ENCODE results near the gene ABCG4. TPM values are rescaled to one million over a fixed set of nuclear protein-coding genes. Genes with fewer than 3 reads are reported as not detected.
A peak's percentile ranks its signal among the peaks of the same experiment; 100 is the strongest.

Gene ABCG4
- total and polyA plus RNA-seq, 9 of the 15 experiments (the other 6 are each of a cell fraction or from before 2014, with no cell fraction given) = 0.03 to 0.11 (median 0.07) TPM; not detected in 4

- TF ChIP-seq ZNF184 (CRISPR knock-in tag; IDR thresholded peaks at IDR 0.05) (no peak), RCOR1 (IDR thresholded peaks at IDR 0.05; ENCODE audit: borderline replicate concordance in 1 of 2, low read depth in 2 of 2, low read length in 2 of 2) (peak in 1 of 2 experiments; percentile 93; a peak in 3 of 4 replicates), RAD21 (CRISPR knock-in tag; conservative IDR thresholded peaks at IDR 0.05 in 1 of 2, IDR thresholded peaks at IDR 0.05 in 1 of 2) (no peak), SNIP1 (IDR thresholded peaks at IDR 0.05; ENCODE audit: low read depth) (no peak), SPI1 (IDR thresholded peaks at IDR 0.05; ENCODE audit: borderline replicate concordance, low read depth, low read length) (peak; percentile 86; the same call in 1 of the 2 replicates), ZNF76 (CRISPR knock-in tag; IDR thresholded peaks at IDR 0.05; ENCODE audit: borderline replicate concordance) (no peak), ELF1 (tag; IDR thresholded peaks at IDR 0.05) (peak; percentile 91), RBM14 (IDR thresholded peaks at IDR 0.05; ENCODE audit: borderline replicate concordance, insufficient read depth, low read depth, low read length) (no peak), KDM1A (IDR thresholded peaks at IDR 0.05) (peak; percentile 39 to 58; a peak in 3 of 4 replicates), VEZF1 (CRISPR knock-in tag; IDR thresholded peaks at IDR 0.05) (peak; percentile 47), ETV6 (IDR thresholded peaks at IDR 0.05; ENCODE audit: borderline replicate concordance in 1 of 2, low read depth in 2 of 2, low read length in 1 of 2) (peak; percentile 91 to 95), ETV6 (CRISPR knock-in tag; IDR thresholded peaks at IDR 0.05; ENCODE audit: borderline replicate concordance) (no peak), ZNF696 (CRISPR knock-in tag; conservative IDR thresholded peaks at IDR 0.05) (no peak)
- TF ChIP-seq, protein P1, sequence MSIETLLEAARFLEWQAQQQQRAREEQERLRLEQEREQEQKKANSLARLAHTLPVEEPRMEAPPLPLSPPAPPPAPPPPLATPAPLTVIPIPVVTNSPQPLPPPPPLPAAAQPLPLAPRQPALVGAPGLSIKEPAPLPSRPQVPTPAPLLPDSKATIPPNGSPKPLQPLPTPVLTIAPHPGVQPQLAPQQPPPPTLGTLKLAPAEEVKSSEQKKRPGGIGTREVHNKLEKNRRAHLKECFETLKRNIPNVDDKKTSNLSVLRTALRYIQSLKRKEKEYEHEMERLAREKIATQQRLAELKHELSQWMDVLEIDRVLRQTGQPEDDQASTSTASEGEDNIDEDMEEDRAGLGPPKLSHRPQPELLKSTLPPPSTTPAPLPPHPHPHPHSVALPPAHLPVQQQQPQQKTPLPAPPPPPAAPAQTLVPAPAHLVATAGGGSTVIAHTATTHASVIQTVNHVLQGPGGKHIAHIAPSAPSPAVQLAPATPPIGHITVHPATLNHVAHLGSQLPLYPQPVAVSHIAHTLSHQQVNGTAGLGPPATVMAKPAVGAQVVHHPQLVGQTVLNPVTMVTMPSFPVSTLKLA (conservative IDR thresholded peaks at IDR 0.05) = peak; percentile 74 to 90; a peak in 3 of 4 replicates
- TF ChIP-seq, protein P2, sequence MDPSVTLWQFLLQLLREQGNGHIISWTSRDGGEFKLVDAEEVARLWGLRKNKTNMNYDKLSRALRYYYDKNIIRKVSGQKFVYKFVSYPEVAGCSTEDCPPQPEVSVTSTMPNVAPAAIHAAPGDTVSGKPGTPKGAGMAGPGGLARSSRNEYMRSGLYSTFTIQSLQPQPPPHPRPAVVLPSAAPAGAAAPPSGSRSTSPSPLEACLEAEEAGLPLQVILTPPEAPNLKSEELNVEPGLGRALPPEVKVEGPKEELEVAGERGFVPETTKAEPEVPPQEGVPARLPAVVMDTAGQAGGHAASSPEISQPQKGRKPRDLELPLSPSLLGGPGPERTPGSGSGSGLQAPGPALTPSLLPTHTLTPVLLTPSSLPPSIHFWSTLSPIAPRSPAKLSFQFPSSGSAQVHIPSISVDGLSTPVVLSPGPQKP (CRISPR knock-in tag; IDR thresholded peaks at IDR 0.05) = no peak
These were observed 40.6 kb upstream of the ABCG4 start (continued) for GRCh38 chr11:119108146-119108856.
